NT2/D1 (cell line): ENCODE results near the gene WWTR1.

Source experiments
- DNase-seq: peaks from one replicate; pipeline ENCODE4 v3.0.0-alpha.2; 2011; ENCODE audit warnings: low read depth, low spot score
- H3K27me3 ChIP-seq: 2 replicates; pipeline ENCODE4 v1.6.0; 2011; ENCODE audit warnings: mild to moderate bottlenecking; ENCODE audit not compliant: insufficient read length, insufficient read depth
- H3K36me3 ChIP-seq: 2 replicates; pipeline ENCODE4 v1.6.1; 2011; ENCODE audit warnings: mild to moderate bottlenecking, low read length, mixed read lengths; ENCODE audit not compliant: insufficient read depth, insufficient read length
- H3K4me1 ChIP-seq: 2 replicates; pipeline ENCODE4 v1.5.1; 2011; ENCODE audit not compliant: insufficient read depth, insufficient read length
- H3K4me3 ChIP-seq: 2 replicates; pipeline ENCODE4 v1.5.1; 2011; ENCODE audit warnings: low read depth; ENCODE audit not compliant: insufficient read length
- H3K9ac ChIP-seq: 2 replicates; pipeline ENCODE4 v1.6.0; 2011; ENCODE audit warnings: low read depth; ENCODE audit not compliant: insufficient read length
- H3K9me3 ChIP-seq: 2 replicates; pipeline ENCODE4 v1.5.1; 2011; ENCODE audit warnings: mild to moderate bottlenecking, low read length; ENCODE audit not compliant: insufficient read depth
- SUZ12 ChIP-seq: IDR thresholded peaks from 2 replicates; pipeline ENCODE4 v1.6.1; 2011; ENCODE audit not compliant: insufficient read length, insufficient read depth; ENCODE audit errors: extremely low read depth
- YY1 ChIP-seq: IDR thresholded peaks from 2 replicates; pipeline ENCODE4 v1.6.1; 2011; ENCODE audit not compliant: insufficient read length, insufficient read depth
- ZNF274 ChIP-seq: IDR thresholded peaks from 2 replicates; pipeline ENCODE4 v1.6.1; 2011; ENCODE audit warnings: mild to moderate bottlenecking, low read depth, low read length

The WWTR1 gene

GRCh38 chr3:149600634-149601033, 57.2 kb downstream of the WWTR1 start:
- Histone ChIP-seq H3K9me3 (no peaks in the 10 kb centered on the region), H3K36me3 (peaks cover 3% of the 10 kb centered on the region), H3K4me3 (no peak overlapping the region), H3K4me1 (no peaks in the 10 kb centered on the region), H3K9ac (no peak overlapping the region), H3K27me3 (no peaks in the 10 kb centered on the region)
- TF ChIP-seq ZNF274 (no peak), SUZ12 (no peak), YY1 (no peak)
- DNase-seq: no peak

GRCh38 chr3:149599236-149599635, 58.6 kb downstream of the WWTR1 start:
- TF ChIP-seq YY1 (no peak), ZNF274 (no peak), SUZ12 (no peak)
- no peak for DNase-seq
- peaks cover 3% of the 10 kb centered on the region for H3K36me3 ChIP-seq
- no peak overlapping the region for H3K9ac ChIP-seq
- H3K9me3 ChIP-seq: no peaks in the 10 kb centered on the region
- H3K4me1 ChIP-seq: no peaks in the 10 kb centered on the region
- H3K4me3 ChIP-seq: no peak overlapping the region
- no peaks in the 10 kb centered on the region for H3K27me3 ChIP-seq

- Histone ChIP-seq H3K9me3 (no peaks in the 10 kb centered on the region), H3K4me1 (peaks cover 3% of the 10 kb centered on the region), H3K36me3 (peaks cover 3% of the 10 kb centered on the region), H3K9ac (no peak overlapping the region), H3K27me3 (no peaks in the 10 kb centered on the region), H3K4me3 (no peak overlapping the region)
- DNase-seq: no peak
- TF ChIP-seq YY1 (no peak), SUZ12 (no peak), ZNF274 (no peak)
These were observed 61.6 kb downstream of the WWTR1 start for GRCh38 chr3:149596134-149596770.

- no peak overlapping the region for H3K4me3 ChIP-seq
- no peak for TF ChIP-seq SUZ12
- no peak for TF ChIP-seq YY1
- TF ChIP-seq ZNF274: no peak
These were observed 64.2 kb downstream of the WWTR1 start for GRCh38 chr3:149593418-149594160.

GRCh38 chr3:149592758-149593240, 65.0 kb downstream of the WWTR1 start:
- H3K27me3 ChIP-seq: no peaks in the 10 kb centered on the region
- no peak overlapping the region for H3K4me3 ChIP-seq
- H3K36me3 ChIP-seq: peaks cover under 1% of the 10 kb centered on the region
- peaks cover 3% of the 10 kb centered on the region for H3K4me1 ChIP-seq
- TF ChIP-seq SUZ12 (no peak), YY1 (no peak)
- H3K9me3 ChIP-seq: no peaks in the 10 kb centered on the region
- no peak overlapping the region for H3K9ac ChIP-seq
- DNase-seq: no peak

More at GRCh38 chr3:149593418-149594160, 64.2 kb downstream of the WWTR1 start:
- peaks cover 3% of the 10 kb centered on the region for H3K36me3 ChIP-seq
- H3K9ac ChIP-seq: no peak overlapping the region
- DNase-seq: no peak
- peaks cover 3% of the 10 kb centered on the region for H3K4me1 ChIP-seq
- no peaks in the 10 kb centered on the region for H3K27me3 ChIP-seq
- no peaks in the 10 kb centered on the region for H3K9me3 ChIP-seq

- H3K9me3 ChIP-seq: no peaks in the 10 kb centered on the region
- H3K9ac ChIP-seq: no peak overlapping the region
- no peak for DNase-seq
- H3K36me3 ChIP-seq: no peaks in the 10 kb centered on the region
- no peaks in the 10 kb centered on the region for H3K27me3 ChIP-seq
- H3K4me3 ChIP-seq: no peak overlapping the region
- peaks cover 3% of the 10 kb centered on the region for H3K4me1 ChIP-seq
- TF ChIP-seq SUZ12 (no peak), YY1 (no peak), ZNF274 (no peak)
These were observed 67.0 kb downstream of the WWTR1 start for GRCh38 chr3:149590691-149591441.

GRCh38 chr3:149589332-149589731, 68.5 kb downstream of the WWTR1 start:
- Histone ChIP-seq H3K9ac (no peak overlapping the region), H3K9me3 (no peaks in the 10 kb centered on the region), H3K36me3 (no peaks in the 10 kb centered on the region), H3K4me3 (no peak overlapping the region), H3K27me3 (no peaks in the 10 kb centered on the region), H3K4me1 (peaks cover 3% of the 10 kb centered on the region)
- DNase-seq: no peak
- no peak for TF ChIP-seq ZNF274
- no peak for TF ChIP-seq SUZ12
- no peak for TF ChIP-seq YY1
